ENCODE measurements around the gene CTTNBP2.

Gene CTTNBP2

GRCh38 chr7:117780832-117781231 is 92.4 kb downstream of the CTTNBP2 start:
- peak; percentile 28 for FAIRE-seq

GRCh38 chr7:117777335-117778142 is 95.7 kb downstream of the CTTNBP2 start:
- FAIRE-seq, result no peak

- no peak for FAIRE-seq
Measured at GRCh38 chr7:117776224-117776623, 97.0 kb downstream of the CTTNBP2 start.

GRCh38 chr7:117775801-117776200 is 97.4 kb downstream of the CTTNBP2 start:
- FAIRE-seq, result no peak

GRCh38 chr7:117774943-117775342 is 98.3 kb downstream of the CTTNBP2 start:
- no peak for FAIRE-seq

- no peak for FAIRE-seq
Measured at GRCh38 chr7:117772421-117772820, 100.8 kb downstream of the CTTNBP2 start.

GRCh38 chr7:117771756-117772155 is 101.5 kb downstream of the CTTNBP2 start:
- no peak for FAIRE-seq

GRCh38 chr7:117769085-117769484 is 104.2 kb downstream of the CTTNBP2 start:
- no peak for FAIRE-seq

GRCh38 chr7:117767951-117768350 is 105.3 kb downstream of the CTTNBP2 start:
- no peak for FAIRE-seq

- no peak for FAIRE-seq
Measured at GRCh38 chr7:117766913-117767312, 106.3 kb downstream of the CTTNBP2 start.

- FAIRE-seq, result no peak
Measured at GRCh38 chr7:117764031-117764430, 109.2 kb downstream of the CTTNBP2 start.

GRCh38 chr7:117762055-117762454 is 111.2 kb downstream of the CTTNBP2 start:
- FAIRE-seq, result no peak

- no peak for FAIRE-seq
Measured at GRCh38 chr7:117759950-117760640, 113.1 kb downstream of the CTTNBP2 start.

GRCh38 chr7:117757440-117757839 is 115.8 kb downstream of the CTTNBP2 start:
- FAIRE-seq, result no peak

GRCh38 chr7:117756586-117757085 is 116.6 kb downstream of the CTTNBP2 start:
- no peak for FAIRE-seq

GRCh38 chr7:117755136-117755535 is 118.1 kb downstream of the CTTNBP2 start:
- FAIRE-seq, result no peak

GRCh38 chr7:117751775-117752174 is 121.5 kb downstream of the CTTNBP2 start:
- no peak for FAIRE-seq

- FAIRE-seq, result no peak
Measured at GRCh38 chr7:117750612-117751563, 122.4 kb downstream of the CTTNBP2 start.

GRCh38 chr7:117741962-117742361 is 131.3 kb downstream of the CTTNBP2 start:
- FAIRE-seq, result no peak

GRCh38 chr7:117739085-117739484 is 134.2 kb downstream of the CTTNBP2 start:
- FAIRE-seq, result no peak

GRCh38 chr7:117737926-117738325 is 135.3 kb downstream of the CTTNBP2 start:
- FAIRE-seq, result no peak

GRCh38 chr7:117731455-117731854 is 141.8 kb downstream of the CTTNBP2 start:
- FAIRE-seq, result no peak

GRCh38 chr7:117730390-117730789 is 142.9 kb downstream of the CTTNBP2 start:
- FAIRE-seq, result no peak

Data from colon (tissue), 2 donors.